ENCODE measurements around the gene SMAD3.

The SMAD3 gene

GRCh38 chr15:67021455-67021854 is 43.9 kb upstream of the SMAD3 start:
- DNase-seq (ENCODE audit: low read depth), result no peak
- TF ChIP-seq CTCF (IDR thresholded peaks at IDR 0.05; ENCODE audit: insufficient read depth, low read depth, low read length, missing control alignments), result no peak
- H3K4me3 ChIP-seq (ENCODE audit: low read depth, low read length), result no peak overlapping the region

- DNase-seq (ENCODE audit: low read depth), result no peak
- H3K4me3 ChIP-seq (ENCODE audit: low read depth, low read length), result no peak overlapping the region
- no peak for TF ChIP-seq CTCF (IDR thresholded peaks at IDR 0.05; ENCODE audit: insufficient read depth, low read depth, low read length, missing control alignments)
Observed at GRCh38 chr15:67022587-67023105, 42.8 kb upstream of the SMAD3 start.

GRCh38 chr15:67023517-67024313 is 41.7 kb upstream of the SMAD3 start:
- no peak for DNase-seq (ENCODE audit: low read depth)
- no peak for TF ChIP-seq CTCF (IDR thresholded peaks at IDR 0.05; ENCODE audit: insufficient read depth, low read depth, low read length, missing control alignments)
- no peak overlapping the region for H3K4me3 ChIP-seq (ENCODE audit: low read depth, low read length)

DNA sequence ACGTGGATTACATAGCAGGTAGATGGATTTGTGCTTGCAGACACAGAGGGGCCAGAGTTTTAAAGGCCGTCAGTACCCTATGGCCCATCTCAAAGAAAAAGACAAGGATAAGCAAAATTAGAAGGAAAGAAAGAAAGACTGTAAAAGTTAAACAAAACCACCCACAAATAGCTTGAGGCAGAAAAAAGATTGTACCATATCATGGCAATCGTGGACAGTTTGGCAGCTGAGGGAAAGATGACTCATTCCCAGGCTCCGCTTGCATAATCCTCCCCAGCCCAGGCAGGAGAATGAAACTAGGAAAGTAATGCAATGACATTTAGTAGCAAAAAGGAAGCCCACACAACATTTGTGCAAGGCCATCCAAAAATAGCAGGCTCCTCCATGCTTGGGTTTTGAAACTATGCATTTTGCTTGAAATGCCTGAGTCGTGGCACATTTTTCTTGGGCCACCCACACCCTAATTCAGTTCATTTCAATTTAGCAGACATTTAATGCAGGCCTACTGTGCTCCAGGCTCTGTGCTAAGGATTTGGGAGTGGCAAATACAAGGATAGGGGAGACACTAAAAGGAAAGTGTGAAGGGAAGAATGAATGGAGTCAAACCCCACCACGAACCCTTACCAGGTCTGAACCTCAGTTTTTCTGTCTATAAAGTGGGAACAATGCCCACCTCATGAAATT is 40.9 kb upstream of the SMAD3 start:
- TF ChIP-seq CTCF (IDR thresholded peaks at IDR 0.05; ENCODE audit: insufficient read depth, low read depth, low read length, missing control alignments), result no peak
- no peak overlapping the region for H3K4me3 ChIP-seq (ENCODE audit: low read depth, low read length)
- peak; percentile 69 for DNase-seq (ENCODE audit: low read depth)

GRCh38 chr15:67024998-67025368 is 40.4 kb upstream of the SMAD3 start:
- no peak for DNase-seq (ENCODE audit: low read depth)
- H3K4me3 ChIP-seq (ENCODE audit: low read depth, low read length), result no peak overlapping the region

More at GRCh38 chr15:67024998-67025368, 40.4 kb upstream of the SMAD3 start:
- no peak for TF ChIP-seq CTCF (IDR thresholded peaks at IDR 0.05; ENCODE audit: insufficient read depth, low read depth, low read length, missing control alignments)

Measured in GM12865 (cell line).